Osteocyte (in vitro differentiated cells): ENCODE data around the gene KDM4C. TPM values are rescaled to one million over a fixed set of nuclear protein-coding genes. Genes with fewer than 3 reads are reported as not detected.

Source experiments
- DNase-seq: peaks from one replicate; pipeline ENCODE4 v3.0.0; 2021; ENCODE audit warnings: mixed read lengths; ENCODE audit not compliant: unreplicated experiment; ENCODE audit errors: extremely low spot score
- H3K27ac Mint-ChIP-seq: one replicate; pipeline ENCODE4 v1.8.0; 2021; ENCODE audit warnings: mild to moderate bottlenecking, mixed read lengths; ENCODE audit not compliant: unreplicated experiment
- H3K27me3 Mint-ChIP-seq: one replicate; pipeline ENCODE4 v1.8.0; 2021; ENCODE audit warnings: mixed read lengths; ENCODE audit not compliant: unreplicated experiment
- H3K36me3 Mint-ChIP-seq: one replicate; pipeline ENCODE4 v1.8.0; 2021; ENCODE audit warnings: mixed read lengths; ENCODE audit not compliant: unreplicated experiment
- H3K4me1 Mint-ChIP-seq: one replicate; pipeline ENCODE4 v1.8.0; 2021; ENCODE audit warnings: mixed read lengths; ENCODE audit not compliant: unreplicated experiment
- H3K4me3 Mint-ChIP-seq: one replicate; pipeline ENCODE4 v1.8.0; 2021; ENCODE audit warnings: mild to moderate bottlenecking, moderate library complexity, mixed read lengths; ENCODE audit not compliant: unreplicated experiment
- H3K9me3 Mint-ChIP-seq: one replicate; pipeline ENCODE4 v1.8.0; 2021; ENCODE audit warnings: mixed read lengths; ENCODE audit not compliant: unreplicated experiment
- CTCF ChIP-seq: fragments of 200-600 bp; sonication (generic); IDR thresholded peaks from 2 replicates; pipeline ENCODE4 v1.5.0; 2021; ENCODE audit warnings: antibody characterized with exemption, mild to moderate bottlenecking, moderate library complexity
- total RNA-seq: library from RNA; stranded (reverse); gene quantifications from 2 replicates; pipeline ENCODE4 v1.2.1, GENCODE V29; 2021

KDM4C gene
- total RNA-seq, 1 donor from 2014 or later: 25.3 TPM

- DNase-seq: no peak
- peaks cover 16% of the 10 kb centered on the region for H3K36me3 Mint-ChIP-seq
- TF ChIP-seq CTCF: no peak
- no peaks in the 10 kb centered on the region for H3K27me3 Mint-ChIP-seq
- H3K27ac Mint-ChIP-seq: peak overlapping the region; percentile 49
- H3K9me3 Mint-ChIP-seq: no peaks in the 10 kb centered on the region
- H3K4me3 Mint-ChIP-seq: no peak overlapping the region
- H3K4me1 Mint-ChIP-seq: peaks cover 17% of the 10 kb centered on the region
Measured at GRCh38 chr9:7169717-7170389, 412.1 kb downstream of the KDM4C start.

DNA sequence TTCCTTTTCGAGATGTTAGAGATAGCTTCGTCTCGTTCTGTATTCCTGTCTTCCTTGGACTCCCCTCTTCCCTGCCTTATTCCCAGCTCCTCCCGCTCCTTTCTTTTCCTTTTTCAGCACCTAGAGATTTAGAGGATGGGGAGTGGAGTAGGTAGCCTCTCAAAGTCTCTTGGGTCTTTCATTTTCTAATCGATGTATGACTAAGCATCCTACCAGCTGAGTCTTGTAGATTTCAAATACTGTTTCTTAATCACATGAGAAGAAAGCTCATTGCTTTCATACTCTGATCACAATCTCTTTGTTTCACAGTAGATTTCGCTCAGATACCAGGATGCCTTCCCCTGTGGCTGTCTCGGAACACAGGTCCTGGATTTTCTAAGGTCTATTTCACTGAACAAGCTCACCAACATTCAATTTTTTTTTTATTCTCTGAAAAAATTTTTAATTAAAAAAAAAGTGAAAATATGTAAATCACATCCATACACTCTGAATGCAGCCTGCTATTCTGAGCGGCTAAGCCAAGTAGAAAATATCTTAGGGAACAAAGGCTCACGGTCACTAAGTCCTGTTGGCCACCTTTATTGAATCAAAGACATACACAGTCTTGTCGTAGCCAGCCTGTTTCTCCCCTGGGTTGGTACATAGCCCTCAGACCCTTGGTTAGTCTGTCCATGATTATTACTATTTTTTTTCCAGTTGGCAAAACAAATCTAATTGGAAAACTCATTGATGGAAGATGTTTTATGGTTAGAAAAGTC is 413.8 kb downstream of the KDM4C start:
- no peak for DNase-seq
- no peak for TF ChIP-seq CTCF
- Mint-ChIP-seq H3K36me3 (peaks cover 16% of the 10 kb centered on the region), H3K27ac (peak overlapping the region; percentile 31), H3K9me3 (no peaks in the 10 kb centered on the region), H3K4me3 (no peak overlapping the region), H3K4me1 (peaks cover 17% of the 10 kb centered on the region), H3K27me3 (no peaks in the 10 kb centered on the region)

DNA sequence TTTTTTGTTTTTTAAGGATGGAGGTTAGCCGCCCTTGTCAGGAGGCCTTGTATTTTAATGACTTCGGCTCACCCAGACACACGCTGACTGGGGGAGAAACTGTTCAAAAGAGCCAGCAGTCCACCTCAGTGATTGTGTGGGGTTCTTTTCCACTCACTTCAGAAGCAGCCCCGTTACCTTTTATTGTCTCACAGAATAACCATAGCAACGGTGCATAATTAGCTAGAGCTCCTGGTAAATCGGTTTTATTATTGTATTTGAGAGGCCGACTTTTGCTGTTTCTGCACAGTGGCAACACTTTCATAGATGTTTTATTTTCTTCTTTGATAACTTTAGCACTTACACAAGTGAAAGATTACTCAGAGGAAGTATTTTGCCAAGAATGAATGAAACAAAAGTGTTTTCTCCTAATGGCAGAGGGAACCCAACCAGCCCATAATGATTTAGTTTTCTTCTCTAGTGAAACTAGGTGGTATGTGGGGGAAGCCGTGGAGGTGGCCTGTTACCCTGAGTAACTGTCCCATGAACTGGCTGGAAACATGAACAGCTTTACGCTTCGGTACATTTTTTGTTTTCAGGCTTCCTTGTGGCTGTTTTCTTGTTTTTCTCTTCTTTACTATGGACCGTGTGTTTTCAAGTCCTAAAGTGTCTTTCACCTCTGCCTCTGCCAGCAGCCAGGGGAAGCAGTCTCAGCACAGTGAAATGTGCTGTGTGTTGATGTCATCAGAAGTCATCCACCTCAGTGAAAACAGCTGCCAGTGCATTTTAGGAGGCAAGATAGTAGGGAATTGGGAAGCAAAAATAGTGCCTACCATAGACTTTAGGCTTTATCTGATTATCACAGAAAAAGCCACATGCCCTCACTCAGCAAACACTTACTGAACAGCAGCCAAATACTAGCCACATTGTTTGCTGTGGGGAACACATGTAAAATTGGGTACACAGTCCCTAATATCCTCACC is 414.7 kb downstream of the KDM4C start:
- no peak overlapping the region for H3K4me3 Mint-ChIP-seq

GRCh38 chr9:7173139-7173538 is 415.4 kb downstream of the KDM4C start:
- no peak overlapping the region for H3K27ac Mint-ChIP-seq
- H3K4me1 Mint-ChIP-seq: peaks cover 17% of the 10 kb centered on the region

More for the DNA sequence above, 414.7 kb downstream of the KDM4C start:
- Mint-ChIP-seq H3K4me1 (peaks cover 17% of the 10 kb centered on the region), H3K9me3 (no peaks in the 10 kb centered on the region), H3K36me3 (peaks cover 16% of the 10 kb centered on the region), H3K27me3 (no peaks in the 10 kb centered on the region), H3K27ac (no peak overlapping the region)
- DNase-seq: no peak
- TF ChIP-seq CTCF: no peak

More at GRCh38 chr9:7173139-7173538, 415.4 kb downstream of the KDM4C start:
- no peak for TF ChIP-seq CTCF
- no peaks in the 10 kb centered on the region for H3K9me3 Mint-ChIP-seq
- H3K36me3 Mint-ChIP-seq: peaks cover 19% of the 10 kb centered on the region
- no peaks in the 10 kb centered on the region for H3K27me3 Mint-ChIP-seq
- no peak for DNase-seq
- H3K4me3 Mint-ChIP-seq: no peak overlapping the region
